Measurements from ENCODE around the gene DOCK11. TPM values are rescaled to one million over a fixed set of nuclear protein-coding genes. Genes with fewer than 3 reads are reported as not detected.

Gene DOCK11
- total RNA-seq, 2 donors from 2014 or later = 5.2 to 7.9 TPM

GRCh38 chrX:118498351-118498750, 2.7 kb downstream of the DOCK11 start:
- H3K36me3 ChIP-seq = no peaks in the 10 kb centered on the region
- no peaks in the 10 kb centered on the region for H3K9me3 ChIP-seq
- TF ChIP-seq CTCF (IDR thresholded peaks at IDR 0.05) = no peak
- H3K27me3 ChIP-seq = no peaks in the 10 kb centered on the region
- no peak overlapping the region for H3K27ac ChIP-seq
- no peaks in the 10 kb centered on the region for H3K4me1 ChIP-seq
- no peak overlapping the region for H3K4me3 ChIP-seq
- DNase-seq (ENCODE audit: low spot score) = no peak

GRCh38 chrX:118498755-118499154, 3.1 kb downstream of the DOCK11 start:
- DNase-seq (ENCODE audit: low spot score) = no peak
- no peak for TF ChIP-seq CTCF (IDR thresholded peaks at IDR 0.05)

GRCh38 chrX:118499295-118499694, 3.7 kb downstream of the DOCK11 start:
- no peak for TF ChIP-seq CTCF (IDR thresholded peaks at IDR 0.05)
- Histone ChIP-seq H3K4me1 (no peaks in the 10 kb centered on the region), H3K4me3 (no peak overlapping the region), H3K27ac (no peak overlapping the region), H3K27me3 (no peaks in the 10 kb centered on the region), H3K9me3 (no peaks in the 10 kb centered on the region), H3K36me3 (no peaks in the 10 kb centered on the region)
- no peak for DNase-seq (ENCODE audit: low spot score)

More at GRCh38 chrX:118498755-118499154, 3.1 kb downstream of the DOCK11 start:
- no peaks in the 10 kb centered on the region for H3K27me3 ChIP-seq
- no peak overlapping the region for H3K4me3 ChIP-seq
- no peaks in the 10 kb centered on the region for H3K9me3 ChIP-seq
- no peaks in the 10 kb centered on the region for H3K36me3 ChIP-seq
- no peak overlapping the region for H3K27ac ChIP-seq
- H3K4me1 ChIP-seq = no peaks in the 10 kb centered on the region

- no peaks in the 10 kb centered on the region for H3K9me3 ChIP-seq
- no peaks in the 10 kb centered on the region for H3K4me1 ChIP-seq
These were observed 6.7 kb downstream of the DOCK11 start for GRCh38 chrX:118502161-118502789.

GRCh38 chrX:118503260-118504041, 7.8 kb downstream of the DOCK11 start:
- no peak for TF ChIP-seq CTCF (IDR thresholded peaks at IDR 0.05)
- no peaks in the 10 kb centered on the region for H3K36me3 ChIP-seq
- no peaks in the 10 kb centered on the region for H3K9me3 ChIP-seq
- H3K27me3 ChIP-seq = no peaks in the 10 kb centered on the region
- H3K27ac ChIP-seq = no peak overlapping the region
- H3K4me1 ChIP-seq = no peaks in the 10 kb centered on the region
- no peak for DNase-seq (ENCODE audit: low spot score)
- no peak overlapping the region for H3K4me3 ChIP-seq

More at GRCh38 chrX:118502161-118502789, 6.7 kb downstream of the DOCK11 start:
- no peak for TF ChIP-seq CTCF (IDR thresholded peaks at IDR 0.05)
- no peak for DNase-seq (ENCODE audit: low spot score)
- Histone ChIP-seq H3K4me3 (no peak overlapping the region), H3K27me3 (no peaks in the 10 kb centered on the region), H3K36me3 (no peaks in the 10 kb centered on the region), H3K27ac (no peak overlapping the region)

Measured in right atrium auricular region (tissue), 2 donors.